Activated B cell treated with CpG ODN at 0.5 μM for 24 hours (primary cell): ENCODE results near the gene IQSEC2. TPM values are rescaled to one million over a fixed set of nuclear protein-coding genes. Genes with fewer than 3 reads are reported as not detected.

Experiments used
- ATAC-seq: fragments of 200-7000 bp; cut with Tn5 transposase; one replicate; pipeline ENCODE4 v1.10.0; 2021; ENCODE audit warnings: low read depth, mild to moderate bottlenecking, moderate library complexity
- CTCF ChIA-PET: fragments of 350-600 bp; sonication (Branson Sonifier 250); formaldehyde crosslinking; loops from one replicate; lab custom pipeline; 2021; ENCODE audit warnings: antibody characterized with exemption; lab: Charles Lee
- POLR2A ChIA-PET: fragments of 350-600 bp; sonication (Branson Sonifier 250); formaldehyde crosslinking; loops from one replicate; lab custom pipeline; 2021; ENCODE audit warnings: antibody characterized with exemption; lab: Charles Lee
- DNase-seq: peaks from one replicate; pipeline ENCODE4 v3.0.0; 2022
- H3K27ac Mint-ChIP-seq: one replicate; pipeline ENCODE4 v1.8.0; 2020; ENCODE audit warnings: mixed read lengths
- H3K27me3 Mint-ChIP-seq: one replicate; pipeline ENCODE4 v1.8.0; 2021; ENCODE audit warnings: mixed read lengths
- H3K36me3 Mint-ChIP-seq: one replicate; pipeline ENCODE4 v1.8.0; 2021; ENCODE audit warnings: low read depth, mixed read lengths
- H3K4me1 Mint-ChIP-seq: one replicate; pipeline ENCODE4 v1.8.0; 2021; ENCODE audit warnings: mixed read lengths
- H3K4me3 Mint-ChIP-seq: one replicate; pipeline ENCODE4 v1.8.0; 2020; ENCODE audit warnings: mild to moderate bottlenecking, mixed read lengths
- H3K9me3 Mint-ChIP-seq: one replicate; pipeline ENCODE4 v1.8.0; 2020; ENCODE audit warnings: mixed read lengths
- CTCF ChIP-seq: fragments of 200-600 bp; IDR thresholded peaks from one replicate; pipeline ENCODE4 v1.8.0; 2022; ENCODE audit warnings: antibody characterized with exemption, mild to moderate bottlenecking
- intact Hi-C: fragments of 100-400 bp; cut with micrococcal nuclease; formaldehyde crosslinking; loops from one replicate; pipeline ENCODE4 v1.15.1; 2024
- total RNA-seq: library from RNA; stranded (reverse); gene quantifications from 2 replicates; pipeline ENCODE4 v1.2.3, GENCODE V29; 2022

Gene IQSEC2
- total RNA-seq, 1 donor from 2014 or later, result 0.53 TPM

GRCh38 chrX:53262189-53262917 is 19.0 kb downstream of the IQSEC2 start:
- CTCF ChIA-PET, result no interaction called here
- peaks cover 6% of the 10 kb centered on the region for H3K4me1 Mint-ChIP-seq
- no peaks in the 10 kb centered on the region for H3K36me3 Mint-ChIP-seq
- POLR2A ChIA-PET, result no interaction called here
- H3K4me3 Mint-ChIP-seq, result no peak overlapping the region
- H3K27me3 Mint-ChIP-seq, result peaks cover 18% of the 10 kb centered on the region
- no peaks in the 10 kb centered on the region for H3K9me3 Mint-ChIP-seq
- DNase-seq (no peak), ATAC-seq (no peak)
- intact Hi-C loops, result no loop called here
- H3K27ac Mint-ChIP-seq, result no peak overlapping the region
- TF ChIP-seq CTCF, result no peak

GRCh38 chrX:53261355-53261972 is 19.9 kb downstream of the IQSEC2 start:
- H3K27me3 Mint-ChIP-seq, result peaks cover 18% of the 10 kb centered on the region
- ChIA-PET POLR2A (no interaction called here), CTCF (no interaction called here)

GRCh38 chrX:53260836-53261235 is 20.5 kb downstream of the IQSEC2 start:
- TF ChIP-seq CTCF, result no peak
- POLR2A ChIA-PET, result no interaction called here
- no peak overlapping the region for H3K4me3 Mint-ChIP-seq
- CTCF ChIA-PET, result no interaction called here
- DNase-seq (no peak), ATAC-seq (no peak)
- intact Hi-C loops, result no loop called here
- H3K36me3 Mint-ChIP-seq, result no peaks in the 10 kb centered on the region
- H3K27ac Mint-ChIP-seq, result no peak overlapping the region
- H3K4me1 Mint-ChIP-seq, result peaks cover 6% of the 10 kb centered on the region
- H3K9me3 Mint-ChIP-seq, result no peaks in the 10 kb centered on the region
- peaks cover 15% of the 10 kb centered on the region for H3K27me3 Mint-ChIP-seq

More at GRCh38 chrX:53261355-53261972, 19.9 kb downstream of the IQSEC2 start:
- H3K36me3 Mint-ChIP-seq, result no peaks in the 10 kb centered on the region
- H3K4me3 Mint-ChIP-seq, result no peak overlapping the region
- H3K9me3 Mint-ChIP-seq, result no peaks in the 10 kb centered on the region
- DNase-seq (no peak), ATAC-seq (no peak)
- no peak overlapping the region for H3K27ac Mint-ChIP-seq
- TF ChIP-seq CTCF, result no peak
- intact Hi-C loops, result no loop called here
- H3K4me1 Mint-ChIP-seq, result peaks cover 6% of the 10 kb centered on the region

- no peak for TF ChIP-seq CTCF
- DNase-seq, result no peak
- Mint-ChIP-seq H3K36me3 (no peaks in the 10 kb centered on the region), H3K9me3 (no peaks in the 10 kb centered on the region), H3K4me1 (peaks cover 6% of the 10 kb centered on the region), H3K4me3 (no peak overlapping the region), H3K27ac (no peak overlapping the region), H3K27me3 (peaks cover 8% of the 10 kb centered on the region)
- POLR2A ChIA-PET, result no interaction called here
- intact Hi-C loops, result no loop called here
- no peak for ATAC-seq
- CTCF ChIA-PET, result no interaction called here
Observed at GRCh38 chrX:53257670-53258423, 23.5 kb downstream of the IQSEC2 start.

- H3K27ac Mint-ChIP-seq, result no peak overlapping the region
Observed at GRCh38 chrX:53257166-53257565, 24.2 kb downstream of the IQSEC2 start.

More at GRCh38 chrX:53257166-53257565, 24.2 kb downstream of the IQSEC2 start:
- ChIA-PET CTCF (no interaction called here), POLR2A (no interaction called here)
- DNase-seq (no peak), ATAC-seq (no peak)
- intact Hi-C loops, result no loop called here
- H3K4me3 Mint-ChIP-seq, result no peak overlapping the region
- no peaks in the 10 kb centered on the region for H3K36me3 Mint-ChIP-seq
- H3K9me3 Mint-ChIP-seq, result no peaks in the 10 kb centered on the region
- TF ChIP-seq CTCF, result no peak
- H3K27me3 Mint-ChIP-seq, result peaks cover 8% of the 10 kb centered on the region
- H3K4me1 Mint-ChIP-seq, result peaks cover 6% of the 10 kb centered on the region
